HG03097 (cell line): ENCODE data around the gene ANKRD44.

Source experiments
- ATAC-seq: cut with Tn5 transposase; IDR thresholded peaks from one replicate; pipeline ENCODE4 v1.9.1; 2021; ENCODE audit not compliant: unreplicated experiment, low FRiP score

Gene ANKRD44

GRCh38 chr2:197322724-197323720, 12.4 kb upstream of the ANKRD44 start:
- ATAC-seq = no peak

DNA sequence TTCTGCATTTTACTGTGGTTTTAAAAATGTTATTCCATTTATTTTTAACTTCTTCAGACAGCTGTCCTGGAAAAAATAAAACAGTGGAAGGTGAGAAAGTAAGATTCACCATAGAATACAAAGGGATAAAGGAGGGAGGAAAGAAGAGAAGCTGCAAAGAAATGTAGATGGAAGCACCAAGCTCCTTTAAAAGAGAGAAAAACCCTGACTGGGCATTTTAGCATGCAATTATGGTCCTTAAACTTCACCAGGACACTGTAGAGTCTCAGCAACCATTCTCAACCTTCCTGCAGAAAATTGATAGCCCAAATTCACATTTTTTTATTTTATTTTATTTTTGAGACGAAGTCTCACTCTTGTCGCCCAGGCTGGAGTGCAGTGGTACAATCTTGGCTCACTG, 11.6 kb upstream of the ANKRD44 start:
- ATAC-seq = no peak

GRCh38 chr2:197315371-197315770, 4.8 kb upstream of the ANKRD44 start:
- ATAC-seq = no peak

GRCh38 chr2:197312186-197312585, 1.6 kb upstream of the ANKRD44 start:
- ATAC-seq = no peak

- ATAC-seq = no peak
These were observed 947 bp upstream of the ANKRD44 start for GRCh38 chr2:197311421-197312033.

- ATAC-seq = no peak
These were observed 424 bp upstream of the ANKRD44 start for GRCh38 chr2:197310987-197311420.

- no peak for ATAC-seq
These were observed 819 bp downstream of the ANKRD44 start for GRCh38 chr2:197309691-197310231.

DNA sequence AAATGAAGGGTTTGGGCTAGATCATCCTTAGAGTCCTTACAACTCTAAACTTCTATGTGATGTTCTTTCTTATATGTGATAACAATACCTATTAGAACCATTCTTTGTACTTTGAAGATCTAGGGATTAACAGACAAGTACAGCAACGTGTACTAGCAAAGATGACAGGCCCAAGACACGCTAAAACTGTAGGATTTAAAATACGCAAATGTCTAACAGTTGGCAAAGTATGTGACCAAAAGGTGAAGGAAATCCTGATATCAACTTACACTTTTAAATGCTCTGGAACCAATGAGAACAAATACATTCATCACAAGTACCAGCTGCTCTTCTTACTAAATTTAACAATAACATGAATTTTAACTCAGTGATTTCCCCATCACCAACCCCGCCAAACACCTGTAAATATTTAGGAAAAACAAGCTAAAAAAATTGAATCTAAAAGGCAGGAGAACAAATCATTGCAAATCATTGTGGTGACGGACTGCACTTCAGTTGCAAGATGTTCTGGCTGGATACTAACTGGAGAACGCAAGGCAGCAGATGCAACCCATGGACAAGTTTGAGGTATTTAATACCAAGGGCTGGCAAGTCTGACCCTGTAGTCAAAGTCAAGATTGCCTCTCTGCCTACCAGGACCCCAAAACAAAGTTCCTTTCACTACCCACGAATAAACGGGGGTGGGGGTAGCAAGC, 1.4 kb downstream of the ANKRD44 start:
- ATAC-seq = no peak

GRCh38 chr2:197308585-197308984, 2.0 kb downstream of the ANKRD44 start:
- no peak for ATAC-seq

- ATAC-seq = no peak
These were observed 2.6 kb downstream of the ANKRD44 start for GRCh38 chr2:197307933-197308521.

GRCh38 chr2:197307236-197307932, 3.2 kb downstream of the ANKRD44 start:
- ATAC-seq = no peak

DNA sequence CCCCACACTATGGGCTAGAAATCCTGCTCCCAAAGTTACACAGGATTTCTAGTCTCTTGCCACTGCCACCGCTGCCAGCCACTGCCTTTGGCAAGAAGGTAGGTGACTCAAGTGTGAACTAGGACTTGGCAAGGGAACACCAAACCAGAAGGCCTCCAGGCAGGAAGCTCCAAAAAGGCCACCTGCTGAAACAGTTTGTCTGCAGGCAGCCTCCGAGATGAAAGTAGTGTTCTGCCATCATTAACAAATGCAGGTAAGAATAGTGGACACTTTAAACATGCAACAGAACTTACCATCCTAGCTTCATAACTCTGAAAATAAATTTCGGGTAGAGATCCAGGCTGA, 3.9 kb downstream of the ANKRD44 start:
- no peak for ATAC-seq

- ATAC-seq = no peak
These were observed 4.4 kb downstream of the ANKRD44 start for GRCh38 chr2:197306024-197306695.

DNA sequence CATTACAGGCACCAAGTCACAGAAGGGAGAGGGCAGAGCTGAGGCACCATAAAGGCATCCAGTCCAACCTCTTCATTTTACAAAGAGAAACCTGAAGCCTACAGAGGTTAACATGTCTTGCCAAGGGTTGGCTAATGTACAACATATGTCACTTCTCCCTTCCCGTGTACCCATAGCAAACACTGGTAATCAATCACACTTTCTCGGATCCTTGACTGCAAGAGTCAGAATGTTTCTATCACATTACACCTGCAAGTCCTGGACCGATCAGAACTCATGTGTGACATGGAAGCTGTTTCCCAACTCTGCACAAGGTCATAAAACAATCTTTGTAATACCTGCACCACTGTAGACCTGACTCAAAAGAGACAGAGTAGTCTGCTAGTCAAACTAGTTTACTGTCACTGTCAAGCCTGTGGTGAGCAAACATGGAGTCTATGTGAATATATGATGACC, 6.0 kb downstream of the ANKRD44 start:
- ATAC-seq = no peak

- ATAC-seq = no peak
These were observed 10.4 kb downstream of the ANKRD44 start for GRCh38 chr2:197300139-197300538.

- ATAC-seq = no peak
These were observed 12.0 kb downstream of the ANKRD44 start for GRCh38 chr2:197298609-197299008.

DNA sequence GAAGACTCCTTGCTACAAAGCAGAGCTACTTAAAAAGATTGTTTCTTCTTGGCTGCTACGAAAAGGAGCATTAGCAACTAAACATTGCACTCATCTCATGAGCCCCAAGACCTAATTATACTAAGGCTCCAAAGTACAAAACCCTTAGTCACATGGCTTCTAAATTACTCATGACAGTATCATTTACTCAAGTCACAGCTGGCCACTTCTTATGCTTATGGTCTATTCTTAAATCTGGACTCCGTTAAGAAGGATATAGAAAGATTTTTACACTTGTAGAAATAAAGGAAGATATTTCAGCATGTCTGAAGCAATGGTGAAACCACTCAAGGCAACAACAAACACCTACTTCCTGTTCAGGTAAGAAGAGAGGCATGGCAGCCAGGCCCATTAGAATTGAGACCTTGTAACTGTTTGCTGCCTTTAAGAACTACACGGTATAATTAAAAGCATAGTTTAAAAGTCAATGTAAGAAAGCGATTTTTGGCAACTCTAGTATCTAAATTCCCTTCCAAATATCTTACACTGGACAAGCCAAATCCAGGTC, 12.7 kb downstream of the ANKRD44 start:
- no peak for ATAC-seq

GRCh38 chr2:197297266-197297665, 13.3 kb downstream of the ANKRD44 start:
- ATAC-seq = no peak

DNA sequence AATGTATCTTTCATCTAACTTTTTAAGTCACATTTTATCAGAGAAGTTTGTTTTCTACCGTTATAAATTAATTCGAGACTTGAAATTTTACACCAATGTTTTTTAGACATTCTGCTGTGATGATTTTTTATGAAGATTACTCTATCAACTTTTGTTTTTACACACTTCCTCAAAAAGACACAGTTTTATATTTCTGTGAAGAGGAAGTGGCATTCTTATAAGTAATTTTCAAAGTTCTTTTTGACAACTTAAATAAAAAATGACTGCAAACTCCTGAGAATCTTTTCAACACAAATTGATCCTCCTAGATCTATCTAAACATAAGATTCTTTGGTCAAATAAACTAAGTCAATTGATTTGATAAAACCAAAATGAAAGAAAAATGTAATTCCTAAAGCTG, 13.7 kb downstream of the ANKRD44 start:
- ATAC-seq = no peak
